HG03103 (cell line): ENCODE results near the gene SULT1C3.

Experiments
- ATAC-seq: cut with Tn5 transposase; IDR thresholded peaks from one replicate; pipeline ENCODE4 v1.9.1; 2021; ENCODE audit warnings: low read depth; ENCODE audit not compliant: unreplicated experiment

SULT1C3 gene

GRCh38 chr2:108239786-108240185 lies at the start of gene SULT1C3:
SULT1C3 (plus strand) TSS chr2:108239968; CDS start chr2:108247195, 7,227 bp downstream.
- ATAC-seq: no peak

DNA sequence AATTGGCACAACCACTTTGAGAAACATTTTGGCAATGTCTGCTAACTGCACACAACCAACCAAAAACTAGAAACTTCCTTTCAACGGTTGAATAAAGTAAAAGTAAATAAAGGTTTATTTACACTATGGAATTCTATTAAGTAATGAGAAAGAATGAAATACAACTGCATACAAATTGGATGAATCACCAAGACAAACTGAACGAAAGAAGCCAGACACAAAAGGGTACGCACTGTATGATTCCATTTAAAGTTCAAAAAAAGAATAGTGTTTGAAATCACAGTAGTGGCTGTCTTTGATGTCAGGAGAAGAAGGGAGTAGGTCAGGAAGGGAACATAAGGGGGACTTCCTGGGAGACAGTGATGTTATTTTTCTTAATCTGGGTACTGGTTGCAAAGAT lies 46.5 kb upstream of the SULT1C3 start:
- ATAC-seq: no peak

- no peak for ATAC-seq
Measured at GRCh38 chr2:108194409-108195132, 45.2 kb upstream of the SULT1C3 start.

GRCh38 chr2:108195133-108195439 lies 44.7 kb upstream of the SULT1C3 start:
- ATAC-seq: no peak

DNA sequence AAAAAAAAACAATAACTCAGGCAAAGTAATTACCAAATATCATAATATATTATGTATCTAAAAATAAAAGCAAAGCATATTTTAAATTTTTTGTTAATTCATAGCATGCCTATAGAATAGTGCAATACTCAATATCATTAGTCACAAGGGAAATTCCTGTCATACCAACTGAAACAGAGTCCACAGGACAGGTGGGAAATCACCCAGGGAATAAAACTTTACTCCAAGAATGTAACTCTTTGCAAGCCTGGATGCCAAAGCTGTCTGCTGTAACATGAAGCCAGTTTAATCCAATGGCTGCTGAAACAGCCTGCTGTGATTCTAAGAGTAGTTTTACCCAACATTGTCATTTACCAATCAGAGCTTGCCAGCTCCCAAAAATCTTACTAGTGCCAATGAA lies 40.0 kb upstream of the SULT1C3 start:
- ATAC-seq: no peak

DNA sequence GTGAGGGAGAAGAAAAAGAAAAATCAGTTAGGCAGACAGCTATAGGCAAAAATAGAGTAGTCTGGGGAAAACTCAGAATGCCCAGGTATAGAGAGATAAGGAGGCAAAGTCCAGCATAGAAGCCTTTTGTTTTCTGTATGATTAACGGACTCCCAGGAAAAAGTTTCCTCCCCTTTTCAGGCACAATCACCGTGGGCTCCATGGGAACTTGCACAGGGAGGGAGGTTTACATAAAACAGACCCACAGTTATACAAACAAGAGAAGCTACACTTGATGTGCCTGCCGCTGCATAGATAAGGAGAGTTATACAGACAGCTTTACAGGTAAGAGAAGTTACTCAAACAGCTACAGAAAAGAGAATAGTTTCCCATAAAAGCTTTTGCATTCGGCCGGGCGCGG lies 39.2 kb upstream of the SULT1C3 start:
- no peak for ATAC-seq

DNA sequence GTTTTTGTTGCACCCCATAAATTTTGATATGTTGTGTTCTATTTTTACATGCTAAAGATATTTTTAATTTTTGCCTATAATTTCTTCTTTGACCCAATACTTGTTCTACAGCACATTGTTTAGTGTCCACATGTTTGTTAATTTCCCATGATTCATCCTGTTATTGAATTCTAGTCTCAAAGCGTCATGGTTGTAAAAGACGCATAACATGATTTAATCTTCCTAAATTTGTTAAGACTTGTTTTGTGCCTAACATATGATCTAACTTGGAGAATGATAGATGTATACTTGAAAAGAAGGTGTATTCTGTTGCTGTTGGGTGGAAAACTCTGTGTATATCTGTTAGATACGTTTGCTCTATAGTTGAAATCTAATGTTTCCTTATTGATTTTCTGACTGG lies 27.1 kb upstream of the SULT1C3 start:
- ATAC-seq: no peak

DNA sequence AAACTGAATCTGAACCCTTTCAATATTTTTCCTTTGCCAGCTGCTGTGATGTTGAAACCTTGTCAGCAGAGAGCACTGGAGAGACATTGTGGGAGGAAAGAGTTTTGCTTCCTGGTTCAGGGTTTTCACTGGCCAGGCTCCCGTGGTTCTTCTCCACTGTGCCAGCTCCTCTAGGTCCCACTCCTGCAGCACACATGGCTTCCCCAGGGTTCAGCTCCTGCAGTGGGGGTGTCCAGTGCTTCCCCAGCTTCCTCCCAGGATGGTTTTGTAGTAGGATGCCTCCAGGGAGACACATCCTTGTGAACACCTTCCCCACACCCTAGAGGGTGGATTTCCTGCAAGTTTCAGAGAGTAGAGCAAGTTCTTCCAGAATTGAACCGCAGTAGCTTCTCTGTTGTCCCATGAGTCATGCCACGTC lies 24.0 kb upstream of the SULT1C3 start:
- no peak for ATAC-seq

DNA sequence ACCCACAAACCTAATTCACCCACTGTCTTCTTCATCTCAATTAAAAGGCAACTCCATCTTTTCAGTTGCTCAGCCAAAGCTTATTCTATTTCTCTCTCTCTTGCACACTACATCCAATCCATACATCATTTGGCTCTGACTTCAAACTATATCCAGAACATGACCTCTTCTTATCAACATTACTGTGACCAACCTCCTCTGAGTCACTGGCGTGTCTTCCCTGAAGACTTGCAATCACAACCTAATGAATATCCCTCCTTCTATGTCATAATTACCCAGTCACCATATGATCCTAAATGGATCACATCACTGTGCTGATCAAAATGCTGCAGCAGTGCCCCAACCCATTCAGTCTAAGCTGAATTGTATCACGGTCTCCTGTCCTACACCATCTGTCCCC lies 22.6 kb upstream of the SULT1C3 start:
- ATAC-seq: no peak

DNA sequence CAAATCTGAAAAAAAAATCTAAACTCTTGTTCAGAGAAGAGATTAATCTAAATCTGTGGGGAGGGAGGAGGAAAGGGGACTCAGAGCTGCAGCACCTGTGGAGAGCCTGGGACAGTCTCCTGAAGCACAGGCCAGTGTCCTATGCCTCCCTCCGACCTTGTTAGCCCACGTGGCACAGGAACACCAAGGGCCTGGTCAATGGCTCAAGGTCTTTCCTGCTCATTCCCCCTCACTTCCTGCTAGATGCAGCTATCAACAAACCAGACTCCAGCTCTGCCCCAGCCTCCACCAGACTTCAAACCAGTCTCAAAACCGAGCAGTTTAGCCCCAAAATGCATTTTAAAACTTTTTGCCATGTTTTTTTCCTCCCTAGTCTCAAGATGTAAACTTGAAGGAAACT lies 20.1 kb upstream of the SULT1C3 start:
- ATAC-seq: no peak

GRCh38 chr2:108220191-108220590 lies 19.6 kb upstream of the SULT1C3 start:
- no peak for ATAC-seq

DNA sequence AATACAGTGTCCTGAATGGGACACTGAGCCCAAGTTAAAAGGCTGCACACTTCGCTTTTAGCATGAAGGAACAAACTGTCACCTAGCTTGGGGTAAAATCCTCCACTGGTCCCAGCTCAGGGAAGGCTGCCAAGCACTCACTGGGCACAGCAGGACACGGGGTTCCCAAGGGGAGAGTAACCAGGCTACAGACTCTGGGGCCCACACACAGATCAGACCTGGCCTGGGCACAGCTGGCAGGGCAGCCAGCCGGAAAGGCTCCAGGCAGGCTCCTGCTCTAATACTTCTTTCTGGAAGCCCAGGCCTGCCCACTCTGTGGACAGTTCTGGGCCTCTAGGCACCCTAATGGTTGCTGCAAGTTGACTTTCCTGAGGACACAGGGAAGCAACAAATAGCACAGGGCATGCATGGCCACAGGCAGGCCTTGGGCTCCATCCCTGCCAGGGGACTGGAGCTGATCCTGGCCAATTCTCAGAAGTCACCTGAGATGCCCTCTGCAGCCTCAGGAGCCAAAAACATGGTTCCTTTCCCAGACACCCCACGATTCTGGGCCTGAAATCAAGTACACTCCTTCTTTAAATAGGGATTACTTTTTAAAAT lies 18.7 kb upstream of the SULT1C3 start:
- no peak for ATAC-seq

DNA sequence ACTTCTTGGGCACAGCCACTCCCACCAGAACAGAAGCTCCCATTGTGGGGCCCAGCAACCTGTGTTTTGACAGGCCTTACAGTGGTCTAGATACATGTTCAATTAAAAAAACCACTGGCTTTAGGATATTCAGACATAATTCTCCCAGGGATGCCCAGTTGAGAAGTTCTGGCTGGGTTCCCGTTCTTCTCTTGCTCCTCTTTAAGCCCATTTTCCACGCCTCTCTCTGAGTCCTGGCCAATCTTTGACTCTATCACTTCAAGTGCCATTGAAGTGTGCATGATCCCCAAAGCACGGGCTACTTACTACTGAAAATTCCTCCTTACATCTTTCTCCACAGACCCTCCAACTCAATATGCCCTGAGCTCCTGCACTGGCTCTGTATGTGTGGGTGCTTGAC lies 17.5 kb upstream of the SULT1C3 start:
- ATAC-seq: no peak

- ATAC-seq: no peak
Measured at GRCh38 chr2:108223573-108223972, 16.2 kb upstream of the SULT1C3 start.

- ATAC-seq: no peak
Measured at GRCh38 chr2:108224022-108224421, 15.7 kb upstream of the SULT1C3 start.

- no peak for ATAC-seq
Measured at GRCh38 chr2:108226564-108226963, 13.2 kb upstream of the SULT1C3 start.

DNA sequence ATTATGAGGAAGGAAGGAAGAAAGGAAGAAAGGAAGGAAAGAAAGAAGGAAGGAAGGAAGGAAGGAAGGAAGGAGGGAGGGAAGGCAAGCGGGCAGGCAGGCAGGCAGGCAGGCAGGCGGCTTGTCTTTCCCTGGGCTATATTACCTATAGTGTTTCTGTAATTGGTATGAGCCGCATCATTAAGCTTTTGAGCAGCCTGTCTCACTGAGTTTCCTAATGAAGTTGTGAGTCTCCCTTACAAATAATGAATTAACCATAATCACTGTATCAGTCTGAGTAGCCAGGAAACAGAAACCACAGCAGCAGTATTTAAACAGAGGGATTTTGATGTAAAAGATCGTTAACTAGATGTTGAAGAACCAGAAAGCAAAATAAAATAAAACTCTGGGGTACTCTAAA lies 11.8 kb upstream of the SULT1C3 start:
- no peak for ATAC-seq

DNA sequence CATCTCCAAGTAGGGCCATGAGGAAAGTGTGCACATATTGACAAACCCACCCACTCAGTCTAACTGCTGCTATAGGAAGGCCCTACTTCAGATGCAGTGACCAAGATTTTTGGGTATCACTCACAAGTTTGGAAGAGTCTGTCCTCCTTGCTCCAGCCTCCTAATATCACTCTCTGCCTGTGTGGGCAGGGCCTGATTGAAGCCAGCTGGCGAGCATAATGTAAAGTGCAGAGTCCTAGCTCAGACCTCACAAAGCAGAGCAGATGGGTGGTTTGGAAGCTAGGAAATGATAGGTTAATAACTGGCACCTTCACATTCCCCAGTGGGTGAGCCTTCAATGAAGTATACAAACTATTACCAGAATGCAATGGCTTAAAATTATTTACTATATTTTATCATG lies 11.2 kb upstream of the SULT1C3 start:
- no peak for ATAC-seq

DNA sequence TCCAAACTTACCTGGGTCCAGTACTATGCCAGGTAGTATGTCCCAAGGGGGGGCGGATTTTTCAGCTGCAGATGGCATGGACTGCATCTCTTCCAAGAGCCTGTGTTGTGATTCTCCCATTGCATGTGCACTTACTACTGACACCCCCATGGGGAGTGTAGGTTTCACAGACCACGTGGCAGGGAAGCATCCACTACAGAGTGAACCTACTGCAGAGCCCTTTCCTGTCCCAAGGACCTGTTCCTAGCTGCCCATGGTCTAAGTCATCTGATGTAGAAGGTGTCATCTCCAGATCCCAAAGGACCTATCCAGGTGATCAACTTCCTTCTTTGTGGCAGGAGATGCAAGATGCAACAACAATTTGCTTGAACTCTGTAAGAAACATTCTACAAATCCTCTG lies 9.9 kb upstream of the SULT1C3 start:
- ATAC-seq: no peak

GRCh38 chr2:108235577-108235976 lies 4.2 kb upstream of the SULT1C3 start:
- no peak for ATAC-seq

DNA sequence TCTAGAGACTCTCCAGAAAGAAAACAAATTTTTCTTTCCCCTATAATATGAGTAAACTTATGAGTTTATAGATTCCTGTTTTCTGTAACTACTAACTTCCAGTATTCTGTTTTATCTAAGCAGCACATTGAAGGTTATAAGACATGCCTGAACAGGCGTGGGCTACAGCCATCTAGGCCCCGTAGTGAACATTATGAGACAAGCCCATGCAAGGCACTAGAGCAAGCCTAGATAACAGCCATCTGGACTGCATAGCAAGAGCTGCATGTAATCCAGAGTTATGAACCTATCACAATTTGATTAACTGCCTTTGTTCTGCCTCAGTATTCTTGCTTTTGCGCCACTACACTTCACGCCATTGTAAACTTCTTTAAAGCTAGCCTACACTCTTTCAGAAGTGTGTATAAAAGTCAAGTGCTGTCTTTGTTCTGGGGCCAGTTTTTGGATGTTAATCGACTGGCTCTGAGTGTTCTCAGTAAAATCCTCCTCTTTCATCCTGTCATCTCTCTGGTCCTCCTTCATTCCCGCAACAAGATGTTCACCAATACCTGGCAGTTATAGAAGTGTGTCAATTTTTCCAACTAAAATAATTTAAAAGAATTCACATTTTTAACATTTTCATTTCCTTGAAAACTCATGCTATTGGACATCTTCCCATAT lies 3.0 kb upstream of the SULT1C3 start:
- no peak for ATAC-seq

DNA sequence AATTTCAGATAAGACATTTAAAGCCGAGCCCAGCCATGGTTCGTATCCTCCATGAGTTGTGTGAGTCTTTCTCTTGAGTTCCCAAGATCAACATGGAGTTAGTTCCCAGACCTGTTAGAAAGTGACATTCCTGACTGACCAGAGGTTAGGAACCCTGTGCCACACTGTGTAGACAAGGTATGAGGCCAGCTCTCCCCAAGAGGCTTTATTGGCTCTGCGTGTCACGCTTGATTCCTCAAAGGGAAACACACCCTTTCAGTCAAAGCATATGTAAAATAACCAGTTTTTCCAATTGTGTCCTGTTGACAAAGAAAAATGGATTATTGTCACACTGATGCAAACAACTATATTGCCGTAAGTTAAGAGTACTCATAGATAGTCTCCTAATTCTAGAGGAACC lies 1.2 kb downstream of the SULT1C3 start:
- no peak for ATAC-seq
